Right renal pelvis (tissue), 4 donors: ENCODE data around the gene CPLX1. TPM values are rescaled to one million over a fixed set of nuclear protein-coding genes. Genes with fewer than 3 reads are reported as not detected.

Source experiments
- DNase-seq, 4 donors: peaks; one replicate each; pipeline ENCODE4 v3.0.0-alpha.2; 2013; ENCODE audit warnings: low read depth in 4 of 4, low spot score in 3 of 4, missing footprints in 1 of 4
- polyA plus RNA-seq, 4 donors: library from polyadenylated mRNA; unstranded; fragments of 120-200 nt; gene quantifications; one replicate each; pipeline ENCODE4 v1.2.1, GENCODE V29; 2013; ENCODE audit not compliant: insufficient read length in 4 of 4

The CPLX1 gene
- polyA plus RNA-seq, 4 donors: 1.4 to 3.3 (median 1.9) TPM

GRCh38 chr4:856225-856901, 30.4 kb upstream of the CPLX1 start:
- DNase-seq: no peak

GRCh38 chr4:855880-856224, 29.9 kb upstream of the CPLX1 start:
- no peak for DNase-seq

DNA sequence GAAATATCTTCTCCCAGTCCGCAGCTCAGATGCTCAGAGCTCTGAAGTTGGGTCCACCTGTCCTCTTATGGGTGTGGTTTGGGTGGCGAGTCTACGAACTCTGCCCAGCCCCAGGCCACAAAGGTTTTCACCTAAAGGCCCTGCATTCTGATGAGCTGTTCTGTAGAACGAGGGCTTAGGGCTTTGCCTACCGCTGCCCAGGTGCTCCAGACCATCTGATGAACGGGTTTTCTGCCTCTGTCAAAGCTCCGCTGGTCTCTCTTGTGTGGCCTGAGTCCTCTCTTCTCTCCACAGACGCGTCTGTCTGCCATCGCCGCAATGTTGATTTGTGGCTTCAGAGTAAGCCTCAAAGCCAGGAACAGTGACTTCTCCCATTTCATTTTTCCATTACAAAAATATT, 28.4 kb upstream of the CPLX1 start:
- DNase-seq: no peak

GRCh38 chr4:853416-853781, 27.5 kb upstream of the CPLX1 start:
- DNase-seq: no peak

DNA sequence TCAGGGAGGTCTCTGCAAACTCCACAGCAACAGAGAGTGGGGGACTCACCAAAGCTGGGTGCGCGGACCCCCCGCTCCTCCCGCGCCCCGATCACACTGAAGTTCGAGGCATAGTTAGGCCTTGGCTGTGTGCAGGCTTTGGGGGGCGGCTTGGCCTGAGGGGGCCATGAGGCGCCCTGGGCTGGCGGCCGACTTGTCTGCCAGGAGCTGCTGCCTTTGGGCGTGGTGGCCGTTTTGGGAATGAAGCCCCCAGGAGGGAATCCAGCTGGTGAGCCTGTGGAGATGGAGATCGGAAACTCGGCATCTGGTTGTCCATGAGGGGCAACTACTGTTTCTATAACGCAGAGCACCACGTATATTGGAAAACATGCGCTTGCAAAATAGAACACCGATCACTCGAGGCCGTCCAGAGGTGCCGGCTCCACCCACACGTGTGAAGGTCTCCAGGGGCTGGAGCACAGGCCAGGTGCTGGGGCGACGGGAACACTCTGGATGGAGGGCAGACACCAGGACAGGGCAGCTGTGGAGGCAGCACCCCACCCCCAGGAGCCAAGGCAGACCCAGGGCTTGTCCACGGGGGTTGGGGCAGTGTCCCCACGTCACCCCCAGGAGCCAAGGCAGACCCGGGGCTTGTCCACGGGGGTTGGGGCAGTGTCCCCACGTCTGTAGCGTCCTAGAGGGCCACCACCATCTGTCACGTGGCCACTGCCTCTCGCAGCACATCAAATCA, 25.9 kb upstream of the CPLX1 start:
- no peak for DNase-seq

GRCh38 chr4:850323-850945, 24.5 kb upstream of the CPLX1 start:
- no peak for DNase-seq

DNA sequence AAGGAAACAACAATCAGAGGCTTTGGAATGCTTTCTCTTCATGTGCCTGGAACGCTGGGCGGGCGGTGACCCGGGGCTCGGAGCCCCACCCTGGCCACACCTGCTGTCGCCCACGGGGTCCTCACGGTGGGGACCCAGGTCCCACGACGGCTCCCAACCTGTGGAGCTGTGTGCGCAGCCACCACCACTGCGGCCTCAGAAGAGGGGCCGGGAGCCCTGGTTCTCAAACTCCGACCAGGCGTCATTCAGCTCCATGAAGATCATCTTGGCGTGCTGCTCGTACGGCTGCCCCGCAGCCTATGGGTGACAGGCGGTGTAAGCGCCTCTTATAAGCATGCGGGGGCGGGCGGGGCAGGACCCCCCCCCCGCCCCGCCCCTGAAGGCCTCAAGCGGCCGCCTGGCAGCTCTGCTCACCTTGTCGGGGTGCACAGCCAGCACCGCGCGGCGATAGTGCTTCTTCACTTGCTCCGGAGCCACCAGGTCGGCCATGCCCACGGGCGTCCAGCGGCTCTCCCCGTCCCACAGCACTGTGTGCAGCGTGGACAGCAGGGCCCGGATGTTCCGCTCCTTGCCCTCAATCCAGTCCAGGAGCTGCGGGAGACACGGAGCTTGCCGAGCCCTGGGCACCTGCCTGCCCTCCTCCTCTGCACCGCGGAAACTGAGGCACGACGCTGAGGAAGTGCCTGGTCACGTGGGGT, 23.7 kb upstream of the CPLX1 start:
- no peak for DNase-seq

DNA sequence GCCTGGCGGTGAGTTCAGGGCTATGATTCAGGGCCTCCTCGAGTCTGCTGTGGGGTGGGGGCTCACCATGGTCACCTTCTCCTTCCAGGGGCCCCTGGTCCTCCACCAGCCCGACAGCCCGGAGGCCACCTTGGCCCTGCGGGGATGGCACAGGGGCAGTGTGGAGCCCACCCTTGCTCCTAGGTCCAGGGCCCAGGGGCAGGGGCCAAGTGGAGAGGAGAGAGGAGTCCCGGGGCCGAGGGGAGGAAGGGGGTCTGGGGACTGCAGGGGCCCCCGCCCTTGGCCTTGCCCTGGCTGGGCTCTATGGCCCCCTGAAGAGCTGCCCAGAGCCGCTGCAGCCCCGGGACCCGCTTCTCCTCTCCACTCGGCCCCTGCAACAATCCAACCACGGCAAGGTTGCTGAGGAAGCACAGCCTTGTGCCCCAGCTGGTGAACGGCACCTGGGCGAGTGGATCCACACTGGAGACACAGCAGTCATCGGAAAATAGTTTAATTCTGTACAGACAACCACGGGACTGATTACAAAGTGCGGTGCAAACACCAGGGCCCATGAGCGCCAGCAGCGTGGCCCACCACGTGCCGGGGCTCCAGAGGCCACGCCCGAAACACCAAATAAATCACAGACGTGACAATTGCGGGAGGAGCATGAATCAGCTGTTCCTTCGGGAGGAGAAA, 23.0 kb upstream of the CPLX1 start:
- DNase-seq: no peak

DNA sequence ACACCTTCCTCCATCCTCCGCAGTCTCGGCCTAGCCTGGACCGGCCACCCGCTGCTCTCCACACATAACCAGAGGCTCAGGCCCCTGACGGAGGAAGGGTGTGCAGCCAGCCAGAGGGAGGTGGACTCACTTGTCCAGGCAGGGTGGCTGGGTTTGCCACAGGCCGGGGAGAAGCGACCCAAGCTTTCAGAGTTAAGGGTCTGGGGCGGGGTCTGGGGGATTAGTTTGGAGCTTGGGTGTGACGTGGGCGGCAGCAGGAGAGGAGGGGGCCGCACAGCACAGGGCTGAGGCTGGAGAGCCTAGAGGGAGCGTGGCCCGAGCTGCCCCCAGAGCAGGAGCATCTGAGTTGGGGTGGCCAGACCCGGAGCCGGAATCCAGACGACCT, 22.4 kb upstream of the CPLX1 start:
- no peak for DNase-seq

- no peak for DNase-seq
These were observed 19.9 kb upstream of the CPLX1 start for GRCh38 chr4:845836-846251.

- no peak for DNase-seq
These were observed 19.4 kb upstream of the CPLX1 start for GRCh38 chr4:845233-845835.

DNA sequence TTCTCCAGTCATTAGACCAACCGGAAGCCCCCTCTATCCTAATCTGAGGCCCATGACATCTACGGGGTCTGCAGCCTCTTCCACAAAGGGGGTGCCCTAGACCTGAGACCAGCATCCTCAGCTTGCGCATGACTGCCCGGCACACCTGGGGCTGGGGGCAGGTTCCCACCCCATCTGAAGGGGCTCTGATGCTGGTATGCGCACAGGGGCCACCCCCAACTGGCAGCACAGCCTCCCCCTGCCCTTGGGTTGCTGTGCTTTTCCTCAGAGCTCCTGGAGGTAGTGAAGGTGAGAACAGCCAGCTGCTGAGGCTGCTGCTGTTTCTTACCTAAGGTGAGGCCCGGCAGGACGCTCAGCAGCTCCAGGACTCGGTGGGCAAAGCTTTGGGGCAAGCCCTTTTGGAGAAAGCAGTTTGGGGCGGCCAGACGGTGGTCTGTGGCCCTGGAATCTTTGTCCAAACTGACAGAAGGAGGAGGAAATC, 18.9 kb upstream of the CPLX1 start:
- DNase-seq: no peak

- DNase-seq: no peak
These were observed 13.9 kb upstream of the CPLX1 start for GRCh38 chr4:839675-840443.

- DNase-seq: no peak
These were observed 11.8 kb upstream of the CPLX1 start for GRCh38 chr4:837772-838171.

DNA sequence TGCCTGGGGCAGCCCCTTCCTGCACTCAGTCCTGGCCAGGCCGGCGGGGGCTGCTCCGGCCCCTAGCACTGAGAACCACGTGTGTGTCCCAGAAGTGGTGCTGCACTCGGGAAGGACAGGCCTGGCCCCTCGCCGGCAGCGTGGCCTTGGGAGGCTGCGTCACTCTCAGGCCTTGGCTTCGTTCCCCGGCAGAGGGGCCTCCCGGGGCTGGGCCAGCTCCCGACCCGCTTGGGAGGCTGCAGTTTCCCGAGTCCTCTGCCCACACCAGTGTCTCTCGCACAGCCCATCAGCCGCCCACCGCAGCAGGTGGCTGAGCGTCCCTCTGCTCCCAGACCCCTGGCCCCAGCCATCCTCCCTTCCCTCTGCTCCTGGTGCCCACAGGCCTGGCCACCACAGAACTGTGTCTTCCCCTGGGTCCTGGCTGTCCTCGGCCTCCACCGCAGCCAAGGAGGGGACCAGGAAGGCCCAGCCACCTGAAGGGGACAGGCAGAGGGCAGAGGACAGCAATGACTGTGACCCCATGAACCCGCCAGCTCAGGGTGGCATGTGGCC, 10.9 kb upstream of the CPLX1 start:
- no peak for DNase-seq

DNA sequence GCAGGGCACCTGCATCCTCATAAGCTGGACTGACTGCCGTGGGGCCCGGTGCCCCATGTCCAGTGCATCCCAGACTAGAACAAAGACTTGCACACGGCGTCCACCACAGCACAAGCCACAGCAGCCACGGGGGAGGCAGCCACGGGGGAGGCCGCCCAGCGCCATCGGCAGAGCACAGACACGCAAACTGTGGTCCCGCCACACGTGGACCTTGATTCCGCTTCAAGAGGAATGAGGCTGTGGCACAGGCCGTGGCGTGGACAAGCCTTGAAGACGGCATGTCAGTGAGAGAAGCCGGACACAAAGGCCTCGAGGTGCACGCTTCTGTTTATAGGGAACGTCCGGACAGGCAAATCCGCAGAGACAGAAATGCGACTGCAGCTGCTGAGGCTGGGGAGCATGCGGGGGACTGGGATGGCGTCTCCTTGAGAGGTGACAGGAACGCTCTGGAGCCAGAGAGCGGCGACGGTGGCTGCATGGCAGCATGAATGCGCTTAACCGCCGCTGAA, 10.1 kb upstream of the CPLX1 start:
- DNase-seq: no peak

DNA sequence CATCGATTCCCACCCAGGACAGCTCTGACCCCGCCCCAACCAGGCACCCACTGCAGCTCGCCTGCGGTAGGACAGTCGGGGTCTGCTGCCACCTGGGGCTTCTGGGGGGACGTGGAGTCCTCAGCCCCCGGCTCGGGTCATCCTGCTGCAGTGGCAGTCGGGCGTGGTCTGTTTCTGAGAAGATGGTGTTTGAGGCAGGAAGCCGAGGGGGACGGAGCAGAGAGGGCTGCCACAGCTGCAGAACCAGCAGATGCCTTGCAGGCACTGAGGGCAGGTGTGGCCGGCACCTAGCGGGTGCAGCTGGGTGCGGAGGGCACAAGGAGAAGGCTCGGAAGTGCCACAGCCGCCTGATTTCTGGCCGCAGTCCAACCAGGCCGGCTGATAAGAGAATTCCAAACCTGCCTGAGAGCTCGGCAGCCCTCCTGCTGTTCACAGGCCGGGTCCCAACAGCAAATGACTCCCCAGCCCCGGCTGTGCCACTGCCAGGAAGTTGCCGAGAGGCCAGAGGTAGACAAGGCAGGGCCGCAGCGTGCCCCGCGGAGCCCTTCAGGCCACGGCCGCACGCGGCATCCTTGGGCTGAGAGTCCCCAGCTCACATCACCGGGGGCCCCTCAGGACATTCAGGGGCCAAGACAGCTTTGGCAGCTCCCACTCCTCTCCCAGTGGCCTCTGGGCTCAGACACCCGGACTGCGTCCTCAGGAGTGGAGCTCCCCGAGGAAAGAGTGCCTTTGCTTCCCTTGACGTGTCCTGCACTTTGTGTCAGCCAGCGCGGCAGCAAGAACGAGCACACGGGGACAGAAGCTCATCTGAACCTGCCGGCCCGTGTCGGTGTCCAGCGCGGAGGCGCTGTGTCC, 9.4 kb upstream of the CPLX1 start:
- DNase-seq: no peak
